SKM-1 (cell line): ENCODE data around the gene DCLK2.

Experiments used
- DNase-seq: peaks from one replicate; lab custom pipeline; 2025; ENCODE audit not compliant: unreplicated experiment; lab: John Stamatoyannopoulos, UW

Gene DCLK2

DNA sequence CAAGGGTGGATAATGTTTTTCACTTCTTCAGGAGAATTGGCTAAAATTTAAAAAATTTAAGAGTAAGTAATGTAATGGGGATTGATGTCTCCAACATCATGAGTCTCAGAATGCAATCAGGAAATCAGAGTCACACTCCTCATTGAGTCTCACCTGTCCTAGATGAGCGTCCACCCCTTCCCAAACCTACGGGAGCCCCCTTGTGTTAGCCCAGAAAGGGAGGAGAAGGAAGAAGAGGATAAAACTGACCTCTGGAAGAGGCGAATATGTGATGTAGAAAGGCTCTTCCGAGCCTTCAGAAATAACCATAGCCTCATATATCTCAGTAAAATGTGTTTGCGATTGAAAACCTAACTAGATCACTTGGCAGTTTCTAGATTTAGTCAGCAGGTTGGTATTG is 157.1 kb downstream of the DCLK2 start:
- DNase-seq = no peak

DNA sequence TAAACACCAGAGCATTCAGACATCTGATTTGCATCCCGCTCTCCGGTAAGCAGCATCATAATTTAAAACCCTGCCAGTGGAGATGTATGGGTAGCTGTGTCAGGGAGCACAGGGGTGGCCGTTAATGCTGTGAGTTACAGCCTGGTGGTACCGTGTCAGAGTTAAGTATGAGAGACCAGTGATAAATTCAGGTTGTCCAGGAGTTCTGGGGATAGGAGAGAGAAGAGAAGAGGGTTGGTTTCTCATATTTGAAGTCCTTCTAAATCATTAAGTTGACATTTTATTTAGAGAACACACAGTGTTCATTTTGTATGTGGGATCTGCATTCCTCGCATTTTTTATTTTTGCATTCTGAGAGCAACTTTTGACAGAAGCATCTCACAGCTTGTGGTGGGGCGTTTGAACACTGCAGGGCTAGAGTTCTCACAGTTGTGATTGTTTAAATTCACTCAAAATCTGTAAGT is 157.6 kb downstream of the DCLK2 start:
- DNase-seq = no peak

GRCh38 chr4:150236626-150237025 is 158.4 kb downstream of the DCLK2 start:
- DNase-seq = no peak

GRCh38 chr4:150237110-150237872 is 159.0 kb downstream of the DCLK2 start:
- DNase-seq = no peak

DNA sequence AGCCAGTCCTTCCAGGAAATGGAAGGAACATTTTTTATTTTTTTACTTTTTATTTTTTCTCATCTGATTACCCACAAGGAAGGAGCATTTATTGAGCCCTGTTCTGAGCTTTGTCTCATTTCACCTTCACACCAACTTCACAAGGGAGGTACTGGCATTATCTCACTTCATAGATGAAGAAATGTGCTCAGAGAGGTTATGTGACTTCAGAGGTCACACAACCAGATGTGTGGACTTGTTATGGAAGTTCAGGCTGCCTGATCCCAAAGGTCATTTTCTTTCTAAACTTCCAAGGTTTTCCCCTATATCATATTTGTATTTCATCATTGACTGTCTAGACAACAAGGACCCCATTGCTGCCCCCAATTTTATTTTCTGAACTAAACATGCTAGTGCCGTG is 160.3 kb downstream of the DCLK2 start:
- no peak for DNase-seq

DNA sequence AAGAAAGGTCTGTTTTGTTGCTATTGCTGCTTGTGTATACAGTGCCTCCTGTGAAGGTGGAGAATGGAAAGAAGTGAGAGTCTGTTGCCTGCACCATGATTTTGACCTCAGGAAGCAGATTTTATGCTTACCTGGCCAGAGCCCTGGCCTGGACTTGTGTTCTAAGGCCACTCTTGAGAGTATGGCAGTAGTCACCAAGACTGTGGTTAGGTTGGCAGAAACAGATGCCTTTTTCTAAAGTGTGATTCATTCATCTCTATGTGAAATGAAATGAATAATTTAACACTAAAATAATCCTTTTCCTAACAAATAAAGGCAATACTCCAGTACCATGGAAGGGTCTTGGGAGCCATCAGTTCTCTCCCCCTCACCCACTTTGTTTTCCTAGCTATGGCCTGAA is 161.8 kb downstream of the DCLK2 start:
- no peak for DNase-seq

- no peak for DNase-seq
These were observed 164.7 kb downstream of the DCLK2 start for GRCh38 chr4:150242820-150243458.

DNA sequence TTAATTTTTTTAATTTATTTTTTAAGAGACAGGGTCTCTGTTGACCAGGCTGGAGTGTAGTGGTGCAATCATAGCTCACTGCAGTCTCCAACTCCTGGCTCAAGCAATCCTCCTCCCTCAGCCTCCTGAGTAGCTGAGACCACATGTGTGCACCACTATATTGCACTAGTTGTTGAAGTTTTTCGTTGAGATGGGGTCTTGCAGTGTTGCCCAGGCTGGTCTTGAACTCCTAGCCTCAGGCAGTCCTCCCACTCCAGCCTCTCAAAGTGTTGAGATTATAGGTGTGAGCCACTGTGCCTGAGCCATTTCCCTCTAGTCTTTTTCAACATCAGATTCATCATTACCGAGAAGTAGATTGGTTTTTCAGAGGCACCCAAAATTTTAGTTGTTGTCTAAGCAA is 165.7 kb downstream of the DCLK2 start:
- DNase-seq = no peak

DNA sequence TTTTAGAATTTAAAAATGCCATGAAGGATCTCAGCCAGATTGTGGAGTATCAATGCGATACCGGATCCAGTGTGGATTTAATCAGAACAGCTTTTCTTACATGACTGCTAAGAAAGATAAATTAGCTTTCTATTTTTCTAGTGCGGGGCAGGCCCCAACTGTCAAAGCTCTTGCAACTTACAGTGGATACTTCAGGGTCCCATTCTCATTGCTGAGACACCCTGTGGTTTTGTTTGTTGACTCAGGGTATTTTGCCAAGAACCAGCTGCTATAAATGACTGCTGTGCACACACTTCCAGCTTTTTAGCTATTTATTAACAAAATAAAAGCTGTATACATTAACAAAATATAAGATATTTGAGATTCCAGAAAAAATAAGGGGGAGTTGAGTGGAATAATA is 166.4 kb downstream of the DCLK2 start:
- no peak for DNase-seq

- DNase-seq = no peak
These were observed 168.9 kb downstream of the DCLK2 start for GRCh38 chr4:150247184-150247583.

- no peak for DNase-seq
These were observed 169.9 kb downstream of the DCLK2 start for GRCh38 chr4:150248181-150248580.

GRCh38 chr4:150250293-150250997 is 172.2 kb downstream of the DCLK2 start:
- no peak for DNase-seq

- DNase-seq = no peak
These were observed 172.9 kb downstream of the DCLK2 start for GRCh38 chr4:150250998-150251651.

GRCh38 chr4:150251752-150252190 is 173.5 kb downstream of the DCLK2 start:
- no peak for DNase-seq

DNA sequence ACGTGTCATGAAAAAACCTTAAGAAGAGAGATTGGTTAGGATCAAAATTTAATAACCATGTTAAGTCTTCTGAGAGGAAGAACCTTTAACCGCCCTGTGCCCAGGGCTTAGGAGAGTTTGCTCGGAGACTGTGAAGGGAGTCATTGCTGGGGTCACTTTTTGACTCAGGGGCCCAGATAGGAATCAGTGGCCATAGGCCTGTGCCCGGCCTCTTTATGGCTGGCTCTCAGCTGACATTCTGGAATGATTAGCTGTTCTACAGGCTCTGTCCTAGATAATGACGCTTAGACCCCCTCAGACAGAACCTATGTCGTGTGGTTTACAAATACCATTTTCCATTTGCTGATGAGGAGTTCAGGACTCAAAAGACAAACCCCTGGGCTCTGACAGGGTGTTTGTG is 174.1 kb downstream of the DCLK2 start:
- DNase-seq = no peak

GRCh38 chr4:150252741-150253140 is 174.5 kb downstream of the DCLK2 start:
- DNase-seq = no peak

- no peak for DNase-seq
These were observed 175.2 kb downstream of the DCLK2 start for GRCh38 chr4:150253416-150253815.

DNA sequence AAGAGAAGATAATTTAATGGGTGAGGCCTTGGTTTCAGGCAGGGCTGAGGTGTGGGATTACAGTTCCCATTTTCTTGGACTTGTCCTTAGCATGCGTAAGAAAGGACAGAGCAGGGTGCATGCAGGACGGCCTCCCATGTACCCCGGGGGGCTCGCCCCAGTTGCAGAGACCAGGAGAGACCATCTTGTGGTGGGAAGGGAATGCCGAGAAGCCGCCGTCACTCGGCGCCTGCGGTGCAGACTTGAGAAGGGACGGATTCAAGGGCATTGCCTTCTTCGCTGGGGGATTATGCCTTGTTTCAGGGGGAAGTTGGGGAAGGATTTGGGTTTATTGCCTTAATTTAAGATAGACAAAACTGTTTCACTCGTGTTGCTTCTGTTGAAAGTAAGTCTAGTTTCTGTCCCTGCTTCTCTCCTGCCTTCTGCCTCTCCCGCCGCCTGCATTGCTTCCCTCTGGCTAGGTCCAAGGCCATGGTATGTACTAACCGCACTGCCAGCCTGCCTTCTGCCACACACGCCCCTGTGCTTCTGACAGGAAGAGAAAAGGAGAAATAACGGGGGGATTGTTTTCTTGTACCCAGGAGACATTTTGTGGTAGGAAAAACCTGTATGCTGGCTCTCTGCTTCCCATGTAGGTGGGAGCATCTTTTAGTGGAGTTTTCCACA is 175.9 kb downstream of the DCLK2 start:
- DNase-seq = no peak

GRCh38 chr4:150255610-150256224 is 177.5 kb downstream of the DCLK2 start:
- no peak for DNase-seq

DNA sequence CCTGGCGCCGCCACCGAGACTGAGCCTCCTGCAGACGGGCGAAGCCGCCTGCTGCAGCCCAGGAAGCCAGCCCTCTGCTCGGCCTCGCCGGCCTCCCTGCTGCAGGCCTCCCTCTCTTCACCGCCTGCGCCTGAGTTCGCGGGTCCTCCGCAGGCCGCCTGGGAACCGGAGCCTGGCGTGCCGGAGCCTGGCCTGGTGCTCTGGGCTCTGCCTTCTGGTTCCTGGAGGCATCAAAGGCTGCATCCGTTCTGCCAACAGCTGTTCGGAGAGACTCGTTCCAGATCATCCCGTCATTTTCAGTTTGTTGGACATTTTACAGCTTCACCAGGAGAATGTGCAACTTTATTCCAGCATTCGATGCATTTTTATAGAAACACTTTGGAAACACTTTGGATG is 178.0 kb downstream of the DCLK2 start:
- DNase-seq = no peak
